SK-N-SH treated with all-trans-retinoic acid at 6 μM for 48 hours (cell line): Measurements from ENCODE around the gene DERL3.

Source experiments
- ATAC-seq: fragments of 200-7000 bp; cut with Tn5 transposase; 3 replicates; pipeline ENCODE4 v1.9.1; 2020; ENCODE audit warnings: mild to moderate bottlenecking, moderate library complexity
- ARNTL ChIP-seq: fragments of 450-650 bp; formaldehyde crosslinking; IDR thresholded peaks from 2 replicates; pipeline ENCODE4 v1.5.0; 2020; ENCODE audit warnings: low read depth, mild to moderate bottlenecking, moderate library complexity, borderline replicate concordance
- BACH2 ChIP-seq: fragments of 250-450 bp; sonication (Bioruptor Pico); IDR thresholded peaks from 2 replicates; pipeline ENCODE4 v1.9.0; 2021; ENCODE audit warnings: mild to moderate bottlenecking, borderline replicate concordance
- CREB5 ChIP-seq: fragments of 250-450 bp; sonication (Bioruptor Pico); IDR thresholded peaks from 2 replicates; pipeline ENCODE4 v1.5.1; 2020; ENCODE audit warnings: low read depth, mild to moderate bottlenecking, moderate library complexity
- CSDC2 ChIP-seq: fragments of 250-450 bp; sonication (Bioruptor Pico); IDR thresholded peaks from 2 replicates; pipeline ENCODE4 v1.5.0; 2020; ENCODE audit warnings: mild to moderate bottlenecking, moderate library complexity
- GLIS3 ChIP-seq: fragments of 250-450 bp; sonication (Bioruptor Pico); IDR thresholded peaks from 2 replicates; pipeline ENCODE4 v1.5.0; 2020; ENCODE audit warnings: mild to moderate bottlenecking, moderate library complexity
- OSR1 ChIP-seq: fragments of 250-450 bp; sonication (Bioruptor Pico); IDR thresholded peaks from 2 replicates; pipeline ENCODE4 v1.8.0; 2022; ENCODE audit warnings: moderate library complexity, mild to moderate bottlenecking, inconsistent platforms
- PPARA ChIP-seq: fragments of 250-450 bp; sonication (Bioruptor Pico); IDR thresholded peaks from 2 replicates; pipeline ENCODE4 v1.5.0; 2020; ENCODE audit warnings: mild to moderate bottlenecking, borderline replicate concordance
- RARB ChIP-seq: fragments of 250-450 bp; sonication (Bioruptor Pico); IDR thresholded peaks from 2 replicates; pipeline ENCODE4 v1.8.0; 2021; ENCODE audit warnings: mild to moderate bottlenecking, moderate library complexity
- SNAI2 ChIP-seq: fragments of 250-450 bp; sonication (Bioruptor Pico); IDR thresholded peaks from 2 replicates; pipeline ENCODE4 v1.5.0; 2020; ENCODE audit warnings: mild to moderate bottlenecking, moderate library complexity
- TCF4 ChIP-seq: fragments of 250-450 bp; sonication (Bioruptor Pico); IDR thresholded peaks from 2 replicates; pipeline ENCODE4 v1.8.0; 2021; ENCODE audit warnings: mild to moderate bottlenecking, moderate library complexity, borderline replicate concordance
- TOX ChIP-seq: fragments of 250-450 bp; sonication (Bioruptor Pico); IDR thresholded peaks from 2 replicates; pipeline ENCODE4 v1.8.0; 2021; ENCODE audit warnings: mild to moderate bottlenecking, moderate library complexity, borderline replicate concordance
- TSHZ2 ChIP-seq: fragments of 250-450 bp; sonication (Bioruptor Pico); IDR thresholded peaks from 2 replicates; pipeline ENCODE4 v1.5.0; 2020; ENCODE audit warnings: mild to moderate bottlenecking, moderate library complexity
- ZC3H10 ChIP-seq: fragments of 250-450 bp; sonication (Bioruptor Pico); IDR thresholded peaks from 2 replicates; pipeline ENCODE4 v1.5.1; 2021; ENCODE audit warnings: mild to moderate bottlenecking, moderate library complexity
- ZFP3 ChIP-seq: fragments of 250-450 bp; sonication (Bioruptor Pico); IDR thresholded peaks from 2 replicates; pipeline ENCODE4 v1.5.0; 2020; ENCODE audit warnings: mild to moderate bottlenecking, moderate library complexity
- ZFP30 ChIP-seq: fragments of 450-650 bp; formaldehyde crosslinking; IDR thresholded peaks from 2 replicates; pipeline ENCODE4 v1.5.0; 2022; ENCODE audit warnings: mild to moderate bottlenecking, moderate library complexity
- ZNF70 ChIP-seq: fragments of 450-650 bp; formaldehyde crosslinking; IDR thresholded peaks from 2 replicates; pipeline ENCODE4 v1.5.0; 2020; ENCODE audit warnings: mild to moderate bottlenecking, moderate library complexity
- ZNF8 ChIP-seq: fragments of 450-650 bp; formaldehyde crosslinking; IDR thresholded peaks from 2 replicates; pipeline ENCODE4 v1.5.0; 2020; ENCODE audit warnings: mild to moderate bottlenecking, moderate library complexity

Gene DERL3

GRCh38 chr22:23793326-23793725, 45.5 kb downstream of the DERL3 start (continued):
- TF ChIP-seq PPARA (CRISPR knock-in tag) (no peak), ZNF8 (CRISPR knock-in tag) (no peak), TOX (CRISPR knock-in tag) (no peak), ZNF70 (CRISPR knock-in tag) (no peak)
- TF ChIP-seq, all 23 proteins: peak for 0

- no peak; the same call in 1 of the 2 replicates for TF ChIP-seq TCF4
- no peak for TF ChIP-seq RARB (CRISPR knock-in tag)
- TF ChIP-seq TOX (CRISPR knock-in tag), result no peak
- no peak for TF ChIP-seq TSHZ2 (CRISPR knock-in tag)
- ATAC-seq, result no peak
Observed at GRCh38 chr22:23791738-23792645, 46.8 kb downstream of the DERL3 start.

GRCh38 chr22:23790819-23791737, 47.7 kb downstream of the DERL3 start:
- no peak for ATAC-seq
- TF ChIP-seq TCF4 (peak; percentile 95), TSHZ2 (CRISPR knock-in tag) (peak; percentile 68; the same call in 1 of the 2 replicates), TOX (CRISPR knock-in tag) (no peak), SNAI2 (CRISPR knock-in tag) (no peak), ZFP3 (CRISPR knock-in tag) (no peak), RARB (CRISPR knock-in tag) (no peak), ARNTL (CRISPR knock-in tag) (no peak)

- ATAC-seq, result no peak; the same call in 2 of the 3 replicates
- TF ChIP-seq CSDC2 (CRISPR knock-in tag), result no peak
- no peak for TF ChIP-seq TCF4
- TF ChIP-seq BACH2 (CRISPR knock-in tag), result no peak
Observed at GRCh38 chr22:23789638-23790037, 49.2 kb downstream of the DERL3 start.

- ATAC-seq, result no peak
- TF ChIP-seq SNAI2 (CRISPR knock-in tag) (no peak), TCF4 (no peak), ZFP3 (CRISPR knock-in tag) (no peak), OSR1 (CRISPR knock-in tag) (no peak), CREB5 (CRISPR knock-in tag) (no peak), ZFP30 (CRISPR knock-in tag) (no peak), GLIS3 (CRISPR knock-in tag) (no peak), ZC3H10 (CRISPR knock-in tag) (no peak), RARB (CRISPR knock-in tag) (no peak)
Observed at GRCh38 chr22:23789121-23789520, 49.7 kb downstream of the DERL3 start.
